A673 (cell line): ENCODE data around the gene METRN. TPM values are rescaled to one million over a fixed set of nuclear protein-coding genes. Genes with fewer than 3 reads are reported as not detected.

Experiments used
- BruUV-seq: library from RNA; stranded (reverse); fragments of 400-500 nt; replicated peaks from 2 replicates; lab custom pipeline; 2021; lab: Mats Ljungman, UMichigan
- CTCF ChIA-PET: fragments of 300-600 bp; sonication (Branson Sonifier 250); formaldehyde crosslinking; loops from one replicate; lab custom pipeline; 2022; ENCODE audit warnings: antibody characterized with exemption; lab: Charles Lee
- POLR2A ChIA-PET: fragments of 300-600 bp; sonication (Branson Sonifier 250); formaldehyde crosslinking; loops from one replicate; lab custom pipeline; 2022; ENCODE audit warnings: antibody characterized with exemption; ENCODE audit not compliant: low non-redundant PET; lab: Charles Lee
- DNase-seq: peaks from one replicate; pipeline ENCODE4 v3.0.0-alpha.2; 2015; ENCODE audit warnings: low spot score
- H3K27ac ChIP-seq: fragments of 200-600 bp; sonication (generic); 2 replicates; pipeline ENCODE4 v1.5.1; 2016; ENCODE audit warnings: mixed run types, low read depth, mild to moderate bottlenecking, mixed read lengths, antibody characterized with exemption, low read length; ENCODE audit not compliant: poor library complexity, severe bottlenecking
- H3K27me3 ChIP-seq: fragments of 200-600 bp; sonication (generic); replicated peaks from 2 replicates; pipeline ENCODE4 v1.6.1; 2017; ENCODE audit warnings: mixed run types, low read depth, mild to moderate bottlenecking, mixed read lengths, antibody characterized with exemption, low read length; ENCODE audit not compliant: insufficient read depth, poor library complexity
- H3K36me3 ChIP-seq: fragments of 200-600 bp; sonication (generic); 2 replicates; pipeline ENCODE4 v1.6.1; 2016; ENCODE audit warnings: mixed run types, mild to moderate bottlenecking, mixed read lengths, antibody characterized with exemption, low read length; ENCODE audit not compliant: insufficient read depth, poor library complexity, severe bottlenecking
- H3K4me1 ChIP-seq: fragments of 200-600 bp; sonication (generic); 2 replicates; pipeline ENCODE4 v1.6.1; 2017; ENCODE audit warnings: mixed run types, mild to moderate bottlenecking, mixed read lengths, antibody characterized with exemption, low read length; ENCODE audit not compliant: insufficient read depth, poor library complexity, severe bottlenecking
- H3K4me3 ChIP-seq: fragments of 200-600 bp; sonication (generic); 2 replicates; pipeline ENCODE4 v1.5.1; 2016; ENCODE audit warnings: low read depth, mixed run types, mild to moderate bottlenecking, mixed read lengths, low read length; ENCODE audit not compliant: poor library complexity, severe bottlenecking
- H3K9me3 ChIP-seq: fragments of 200-600 bp; sonication (generic); 2 replicates; pipeline ENCODE4 v1.6.1; 2016; ENCODE audit warnings: mixed run types, low read depth, mild to moderate bottlenecking, mixed read lengths, antibody characterized with exemption, low read length; ENCODE audit not compliant: poor library complexity, severe bottlenecking
- CTCF ChIP-seq: fragments of 300-800, 200-600 bp; sonication (generic); conservative IDR thresholded peaks from 2 replicates; pipeline ENCODE4 v1.5.1; 2017; ENCODE audit warnings: low read depth, mild to moderate bottlenecking, antibody characterized with exemption, low read length, moderate library complexity, mixed read lengths
- EZH2 ChIP-seq: fragments of 200-600 bp; sonication (generic); IDR thresholded peaks from 2 replicates; pipeline ENCODE4 v1.6.1; 2017; ENCODE audit warnings: borderline replicate concordance, low read depth, mild to moderate bottlenecking, mixed read lengths, antibody characterized with exemption, low read length; ENCODE audit not compliant: poor library complexity, severe bottlenecking
- intact Hi-C: fragments of 100-400 bp; cut with micrococcal nuclease; formaldehyde crosslinking; loops from one replicate; pipeline ENCODE4 v1.10.0; 2022; ENCODE audit not compliant: unreplicated experiment
- total RNA-seq: library from RNA; stranded (reverse); gene quantifications from 2 replicates; pipeline ENCODE4 v1.2.3, GENCODE V29; 2021

The METRN gene
- total RNA-seq, 1 experiment from 2014 or later: 0.86 TPM

- peaks cover 3% of the 10 kb centered on the region for H3K4me1 ChIP-seq
Observed at GRCh38 chr16:669666-670065, 45.3 kb upstream of the METRN start.

DNA sequence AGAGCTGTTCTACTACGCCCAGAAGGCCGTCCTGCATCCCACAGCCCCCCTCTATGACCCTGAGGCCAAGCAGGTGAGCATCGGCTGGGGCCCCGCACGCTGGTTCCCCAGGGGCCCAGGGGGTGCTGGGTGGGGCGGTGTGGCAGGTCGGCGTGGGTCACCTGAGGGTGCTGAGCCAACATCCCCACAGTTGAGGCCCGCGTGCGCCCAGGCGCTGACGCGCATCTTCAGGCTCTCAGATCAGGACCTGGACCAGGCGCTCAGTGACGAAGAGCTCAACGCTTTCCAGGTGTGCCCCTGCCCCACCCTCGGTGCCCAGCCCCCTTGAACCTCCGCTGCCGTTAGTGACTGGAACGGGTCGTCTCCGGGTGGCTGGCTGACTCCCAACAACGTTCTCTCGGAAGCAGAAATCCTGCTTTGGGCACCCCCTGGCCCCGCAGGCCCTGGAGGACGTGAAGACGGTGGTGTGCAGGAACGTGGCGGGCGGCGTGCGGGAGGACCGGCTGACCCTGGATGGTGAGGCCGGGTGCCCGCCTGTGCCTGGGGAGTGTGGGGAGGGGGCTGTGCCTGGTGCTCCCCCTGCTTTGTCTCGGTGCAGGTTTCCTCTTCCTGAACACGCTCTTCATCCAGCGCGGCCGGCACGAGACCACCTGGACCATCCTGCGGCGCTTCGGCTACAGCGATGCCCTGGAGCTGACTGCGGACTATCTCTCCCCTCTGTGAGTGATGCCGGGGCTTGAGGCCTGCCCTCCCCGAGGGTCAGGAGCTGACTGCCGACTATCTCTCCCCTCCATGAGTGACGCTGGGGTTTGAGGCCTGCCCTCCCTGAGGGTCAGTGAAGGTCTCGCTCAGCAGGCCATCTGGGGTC lies 44.2 kb upstream of the METRN start:
- POLR2A ChIA-PET: interaction anchor here (0.6 kb wide), 1 partner anchor 284 kb away, joined by 9 read pairs; no protein-coding TSS in a partner anchor
- intact Hi-C loops: no loop called here
- no peak overlapping the region for H3K27ac ChIP-seq
- peaks cover 46% of the 10 kb centered on the region for H3K36me3 ChIP-seq
- H3K9me3 ChIP-seq: no peaks in the 10 kb centered on the region
- no TSS peak for BruUV-seq
- no peak overlapping the region for H3K4me3 ChIP-seq
- peaks cover 11% of the 10 kb centered on the region for H3K4me1 ChIP-seq
- CTCF ChIA-PET: no interaction called here
- DNase-seq: no peak
- no peaks in the 10 kb centered on the region for H3K27me3 ChIP-seq
- TF ChIP-seq CTCF (no peak), EZH2 (no peak)

More at GRCh38 chr16:669666-670065, 45.3 kb upstream of the METRN start:
- ChIA-PET POLR2A (no interaction called here), CTCF (no interaction called here)
- Histone ChIP-seq H3K27me3 (no peaks in the 10 kb centered on the region), H3K9me3 (no peaks in the 10 kb centered on the region), H3K36me3 (peaks cover 46% of the 10 kb centered on the region), H3K4me3 (no peak overlapping the region), H3K27ac (no peak overlapping the region)
- no peak for DNase-seq
- BruUV-seq: no TSS peak
- no peak for TF ChIP-seq EZH2
- no peak for TF ChIP-seq CTCF
- intact Hi-C loops: no loop called here

GRCh38 chr16:671353-672131 lies 43.4 kb upstream of the METRN start:
- H3K4me1 ChIP-seq: peaks cover 11% of the 10 kb centered on the region
- no peak overlapping the region for H3K4me3 ChIP-seq
- H3K36me3 ChIP-seq: peaks cover 46% of the 10 kb centered on the region
- TF ChIP-seq EZH2 (no peak), CTCF (no peak)
- POLR2A ChIA-PET: no interaction called here
- no peak for DNase-seq
- H3K27ac ChIP-seq: no peak overlapping the region
- H3K27me3 ChIP-seq: no peaks in the 10 kb centered on the region
- intact Hi-C loops: no loop called here
- H3K9me3 ChIP-seq: no peaks in the 10 kb centered on the region
- CTCF ChIA-PET: no interaction called here
- BruUV-seq: no TSS peak
